Raji (cell line): Measurements from ENCODE around the gene TSR2.

Experiments used
- POLR2A ChIP-seq: IDR thresholded peaks from 2 replicates; pipeline ENCODE4 v1.6.1; 2011; ENCODE audit warnings: low read depth, low read length, control low read depth; ENCODE audit not compliant: insufficient read depth

Gene TSR2

GRCh38 chrX:54439960-54440871 is at the start of gene TSR2:
Gene TSR2 (plus strand): TSS chrX:54440404. CDS start chrX:54440422, 18 bp downstream.
- peak; percentile 48 for TF ChIP-seq POLR2A

DNA sequence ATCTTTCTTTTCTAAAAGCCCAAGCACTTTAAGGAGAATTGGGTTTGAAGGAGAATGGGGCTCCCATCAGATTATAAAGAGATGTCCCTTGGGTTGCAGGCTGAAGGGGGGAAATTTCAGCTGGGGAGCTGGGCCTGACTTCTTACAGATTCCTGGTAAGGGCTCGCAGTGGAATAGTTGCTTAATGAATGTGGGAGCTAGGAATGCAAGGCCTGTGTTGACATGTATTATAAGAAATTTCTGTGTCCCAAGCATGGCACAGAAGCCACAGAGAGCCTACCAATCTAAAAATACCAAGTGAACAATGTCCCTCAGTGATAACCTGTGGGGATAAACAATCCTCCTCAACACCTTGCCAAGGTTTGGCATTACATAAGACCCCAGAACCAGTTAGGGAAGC is 43.1 kb upstream of the TSR2 start:
- no peak for TF ChIP-seq POLR2A

DNA sequence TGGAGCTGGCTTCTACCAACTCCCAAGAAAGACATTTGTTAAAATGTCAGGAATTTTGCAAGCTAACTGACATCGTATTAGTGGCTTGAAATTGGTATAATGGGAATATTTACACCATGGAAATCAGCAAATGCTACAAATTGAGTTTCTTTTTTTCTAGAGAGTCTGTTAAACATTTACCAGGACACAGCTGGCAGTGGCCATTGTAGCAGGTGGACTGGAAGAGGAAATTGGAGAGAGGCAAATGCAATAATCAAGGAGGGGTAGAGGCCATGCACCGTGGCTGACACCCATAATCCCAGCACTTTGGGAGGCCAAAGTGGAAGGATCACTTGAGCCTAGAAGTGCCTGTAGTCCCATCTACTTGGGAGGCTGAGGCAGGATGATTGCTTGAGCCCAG is 32.9 kb upstream of the TSR2 start:
- TF ChIP-seq POLR2A, result no peak

DNA sequence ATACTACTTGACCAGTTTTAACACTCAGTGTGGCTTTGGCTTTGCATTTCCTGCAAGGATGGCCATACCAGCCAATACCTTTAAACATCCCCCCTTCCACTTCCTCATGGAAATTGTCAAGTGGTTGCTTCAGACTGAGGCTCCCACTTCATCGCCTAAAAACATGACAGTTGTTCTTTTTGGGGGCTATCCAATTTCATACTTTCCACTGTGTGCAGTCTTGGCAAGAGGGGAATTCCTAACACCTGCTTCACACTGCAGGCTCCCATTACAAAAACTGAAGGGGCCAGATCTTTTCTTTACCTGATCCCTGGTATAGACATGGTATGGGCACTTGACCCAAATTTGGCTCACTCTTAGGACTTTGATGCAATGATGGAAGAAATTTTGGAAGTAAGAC is 28.5 kb upstream of the TSR2 start:
- TF ChIP-seq POLR2A, result no peak

GRCh38 chrX:54413753-54414152 is 26.5 kb upstream of the TSR2 start:
- TF ChIP-seq POLR2A, result no peak

GRCh38 chrX:54415534-54416350 is 24.5 kb upstream of the TSR2 start:
- no peak for TF ChIP-seq POLR2A

DNA sequence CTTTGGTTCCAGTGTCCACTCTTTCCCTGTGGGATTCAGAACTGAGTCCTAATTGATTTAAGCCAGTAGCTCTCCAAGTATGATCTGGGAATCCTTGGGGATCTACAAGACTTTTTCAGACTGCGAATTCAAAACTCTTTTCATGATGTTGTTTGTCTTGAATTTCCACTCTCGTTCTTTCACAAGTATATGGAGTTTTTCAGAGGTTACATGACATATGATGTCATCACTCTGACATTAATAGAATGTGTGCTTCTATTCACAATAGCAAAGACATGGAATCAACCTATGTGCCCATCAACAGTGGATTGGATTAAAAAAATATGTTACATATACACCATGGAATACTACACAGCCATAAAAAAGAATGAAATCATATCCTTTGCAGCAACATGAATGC is 23.2 kb upstream of the TSR2 start:
- TF ChIP-seq POLR2A, result no peak

GRCh38 chrX:54419559-54420302 is 20.5 kb upstream of the TSR2 start:
- no peak for TF ChIP-seq POLR2A

GRCh38 chrX:54422168-54422567 is 18.0 kb upstream of the TSR2 start:
- TF ChIP-seq POLR2A, result no peak

- no peak for TF ChIP-seq POLR2A
These were observed 16.9 kb upstream of the TSR2 start for GRCh38 chrX:54423161-54423888.

DNA sequence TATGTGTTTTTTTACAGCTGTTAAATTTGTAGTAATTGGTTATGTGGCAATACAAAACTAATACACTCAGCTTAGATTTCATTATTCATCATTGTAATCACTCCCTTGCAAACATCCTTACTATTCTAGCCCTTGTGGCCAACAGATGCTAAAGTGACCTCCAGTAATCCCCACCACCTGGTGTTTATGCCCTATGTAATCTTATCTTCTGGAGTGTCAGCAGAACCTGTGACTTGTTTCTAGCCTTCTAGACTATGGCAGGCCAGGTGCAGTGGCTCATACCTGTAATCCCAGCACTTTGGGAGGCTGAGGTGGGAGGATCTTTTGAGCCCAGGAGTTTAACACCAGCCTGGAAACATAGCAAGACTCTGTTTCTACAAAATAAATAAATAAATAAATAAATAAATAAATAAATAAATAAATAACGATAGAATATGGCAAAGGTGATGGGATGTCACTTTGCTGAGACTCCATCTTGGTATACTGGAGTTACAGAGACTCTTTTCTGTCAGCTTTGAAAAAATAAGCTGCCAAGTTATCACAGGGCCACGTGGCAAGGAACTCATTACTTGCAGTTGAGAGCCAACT is 12.3 kb upstream of the TSR2 start:
- TF ChIP-seq POLR2A, result no peak

- no peak for TF ChIP-seq POLR2A
These were observed 9.7 kb upstream of the TSR2 start for GRCh38 chrX:54430519-54430918.

DNA sequence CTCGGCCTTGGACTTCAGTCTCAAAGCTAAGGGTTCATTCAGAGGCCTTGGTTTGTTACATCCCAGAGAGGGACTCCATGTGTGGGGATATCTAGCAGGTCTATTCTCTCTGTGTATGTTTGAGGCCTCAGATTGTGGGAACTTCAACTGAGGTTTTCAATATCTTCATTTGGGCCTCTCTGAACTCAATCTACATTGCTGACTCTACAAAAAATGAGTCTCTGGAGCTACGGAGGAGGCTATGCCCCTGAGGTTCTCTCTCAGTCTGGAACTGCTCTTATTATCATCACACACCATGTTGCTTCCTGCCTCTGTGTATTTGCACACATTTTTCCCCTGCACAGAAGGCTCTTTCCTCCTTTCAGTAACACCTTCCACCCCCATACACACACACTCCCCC is 5.1 kb upstream of the TSR2 start:
- no peak for TF ChIP-seq POLR2A

DNA sequence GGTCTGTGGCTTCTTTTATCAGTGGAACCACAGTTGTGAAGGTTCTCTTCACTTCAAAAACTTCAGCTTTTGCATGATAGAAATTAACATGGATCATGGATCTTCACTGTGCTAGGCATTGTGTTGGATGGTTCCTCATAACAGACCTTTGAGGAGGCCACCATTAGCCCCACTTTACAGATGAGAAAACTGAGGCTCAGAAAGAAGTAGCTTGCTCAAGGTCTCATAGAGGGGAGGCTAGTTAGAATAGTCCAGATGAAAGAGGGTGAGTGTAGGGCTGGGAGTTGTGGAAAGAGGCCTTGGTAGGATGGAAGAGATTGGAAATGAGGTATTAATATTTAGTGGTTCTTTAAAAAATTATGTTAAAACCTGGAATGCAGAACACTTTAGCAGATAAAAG is 2.6 kb downstream of the TSR2 start:
- no peak for TF ChIP-seq POLR2A
